Fibroblast of peridontal ligament (primary cell): ENCODE results near the gene FTO.

Experiments used
- DNase-seq: peaks from one replicate; pipeline ENCODE4 v3.0.0-alpha.2; 2010; ENCODE audit errors: extremely low read depth

FTO gene

GRCh38 chr16:53753431-53753830 lies 49.5 kb downstream of the FTO start:
- DNase-seq = peak; percentile 20

GRCh38 chr16:53755026-53755910 lies 51.3 kb downstream of the FTO start:
- peak; percentile 39 for DNase-seq

GRCh38 chr16:53756275-53756996 lies 52.5 kb downstream of the FTO start:
- peak; percentile 45 for DNase-seq

- DNase-seq = no peak
These were observed 54.1 kb downstream of the FTO start for GRCh38 chr16:53757971-53758609.

GRCh38 chr16:53761962-53762703 lies 58.2 kb downstream of the FTO start:
- no peak for DNase-seq

- DNase-seq = no peak
These were observed 62.5 kb downstream of the FTO start for GRCh38 chr16:53766304-53767016.

GRCh38 chr16:53768167-53768566 lies 64.2 kb downstream of the FTO start:
- peak; percentile 70 for DNase-seq

- DNase-seq = peak; percentile 94
These were observed 64.6 kb downstream of the FTO start for GRCh38 chr16:53768593-53768992.

GRCh38 chr16:53769185-53769584 lies 65.2 kb downstream of the FTO start:
- DNase-seq = no peak

- DNase-seq = no peak
These were observed 65.8 kb downstream of the FTO start for GRCh38 chr16:53769787-53770186.

- no peak for DNase-seq
These were observed 66.7 kb downstream of the FTO start for GRCh38 chr16:53770641-53771040.

GRCh38 chr16:53771655-53772497 lies 67.9 kb downstream of the FTO start:
- DNase-seq = peak; percentile 68

- peak; percentile 87 for DNase-seq
These were observed 69.3 kb downstream of the FTO start for GRCh38 chr16:53773150-53773846.

GRCh38 chr16:53773881-53774280 lies 69.9 kb downstream of the FTO start:
- no peak for DNase-seq

GRCh38 chr16:53775106-53775820 lies 71.3 kb downstream of the FTO start:
- no peak for DNase-seq

GRCh38 chr16:53775821-53776431 lies 72.0 kb downstream of the FTO start:
- peak; percentile 98 for DNase-seq

- no peak for DNase-seq
These were observed 75.2 kb downstream of the FTO start for GRCh38 chr16:53779186-53779585.

- no peak for DNase-seq
These were observed 76.1 kb downstream of the FTO start for GRCh38 chr16:53780051-53780450.
